Upper lobe of right lung (tissue), 1 donor: ENCODE data around the gene PPP2R3A. TPM values are rescaled to one million over a fixed set of nuclear protein-coding genes. Genes with fewer than 3 reads are reported as not detected.

Experiments used
- ATAC-seq: fragments of 200-7000 bp; cut with Tn5 transposase; one replicate; pipeline ENCODE4 v1.9.1; 2020; ENCODE audit warnings: mild to moderate bottlenecking, moderate library complexity
- DNase-seq: peaks from one replicate; pipeline ENCODE4 v3.0.0-alpha.2; 2020
- H3K27ac ChIP-seq: fragments of 200-600 bp; one replicate; pipeline ENCODE4 v1.8.0; 2022
- H3K27me3 ChIP-seq: fragments of 200-600 bp; one replicate; pipeline ENCODE4 v1.8.0; 2022; ENCODE audit warnings: mild to moderate bottlenecking
- H3K36me3 ChIP-seq: fragments of 200-600 bp; one replicate; pipeline ENCODE4 v1.8.0; 2022
- H3K4me1 ChIP-seq: fragments of 200-600 bp; one replicate; pipeline ENCODE4 v1.8.0; 2022
- H3K4me3 ChIP-seq: fragments of 200-600 bp; one replicate; pipeline ENCODE4 v1.8.0; 2022; ENCODE audit warnings: mild to moderate bottlenecking
- H3K9me3 ChIP-seq: fragments of 200-600 bp; one replicate; pipeline ENCODE4 v1.8.0; 2022
- CTCF ChIP-seq: fragments of 200-600 bp; IDR thresholded peaks from one replicate; pipeline ENCODE4 v1.8.0; 2022; ENCODE audit warnings: antibody characterized with exemption
- intact Hi-C: fragments of 100-400 bp; cut with DNase I; formaldehyde crosslinking; loops from one replicate; pipeline ENCODE4 v1.11.0; 2022
- total RNA-seq: library from RNA; stranded (reverse); fragmentation: NEBNext Ultra II Directional; extraction: Animal tissue kit (Norgen Biotek cat#: 25700); gene quantifications from one replicate; pipeline ENCODE4 v1.2.1, GENCODE V29; 2021
- donor health status: DM: no; HTN: yes; CAD: no; lungs with severe emphysema.

PPP2R3A gene
- total RNA-seq, 1 donor from 2014 or later: 7.4 TPM

- DNase-seq: no peak
- no peaks in the 10 kb centered on the region for H3K36me3 ChIP-seq
- H3K4me3 ChIP-seq: no peak overlapping the region
- H3K9me3 ChIP-seq: no peaks in the 10 kb centered on the region
- H3K27ac ChIP-seq: no peak overlapping the region
- no peaks in the 10 kb centered on the region for H3K4me1 ChIP-seq
- TF ChIP-seq CTCF: no peak
- intact Hi-C loops: no loop called here
- ATAC-seq: no peak
- no peaks in the 10 kb centered on the region for H3K27me3 ChIP-seq
Observed at GRCh38 chr3:135997554-135998320, 32.2 kb downstream of the PPP2R3A start.

- intact Hi-C loops: no loop called here
- no peaks in the 10 kb centered on the region for H3K9me3 ChIP-seq
- no peak overlapping the region for H3K27ac ChIP-seq
- ATAC-seq (no peak), DNase-seq (no peak)
- no peaks in the 10 kb centered on the region for H3K4me1 ChIP-seq
- H3K27me3 ChIP-seq: no peaks in the 10 kb centered on the region
- no peak for TF ChIP-seq CTCF
- no peaks in the 10 kb centered on the region for H3K36me3 ChIP-seq
- H3K4me3 ChIP-seq: no peak overlapping the region
Observed at GRCh38 chr3:136008221-136008620, 42.7 kb downstream of the PPP2R3A start.

- intact Hi-C loops: no loop called here
- no peaks in the 10 kb centered on the region for H3K27me3 ChIP-seq
- H3K27ac ChIP-seq: no peak overlapping the region
- no peak overlapping the region for H3K4me3 ChIP-seq
- H3K4me1 ChIP-seq: no peaks in the 10 kb centered on the region
- no peak for DNase-seq
- no peaks in the 10 kb centered on the region for H3K9me3 ChIP-seq
- ATAC-seq: no peak
- H3K36me3 ChIP-seq: no peaks in the 10 kb centered on the region
- no peak for TF ChIP-seq CTCF
Observed at GRCh38 chr3:136008732-136009470, 43.4 kb downstream of the PPP2R3A start.

- no peaks in the 10 kb centered on the region for H3K27me3 ChIP-seq
- intact Hi-C loops: no loop called here
- ATAC-seq (no peak), DNase-seq (no peak)
- no peaks in the 10 kb centered on the region for H3K4me1 ChIP-seq
- no peak for TF ChIP-seq CTCF
- no peak overlapping the region for H3K4me3 ChIP-seq
- H3K9me3 ChIP-seq: no peaks in the 10 kb centered on the region
- H3K36me3 ChIP-seq: no peaks in the 10 kb centered on the region
- H3K27ac ChIP-seq: no peak overlapping the region
Observed at GRCh38 chr3:136018876-136019275, 53.3 kb downstream of the PPP2R3A start.

- no peak for TF ChIP-seq CTCF
- Histone ChIP-seq H3K4me3 (no peak overlapping the region), H3K27ac (no peak overlapping the region), H3K36me3 (no peaks in the 10 kb centered on the region), H3K27me3 (no peaks in the 10 kb centered on the region), H3K4me1 (no peaks in the 10 kb centered on the region), H3K9me3 (no peaks in the 10 kb centered on the region)
- no peak for DNase-seq
- no peak for ATAC-seq
- intact Hi-C loops: no loop called here
Observed at GRCh38 chr3:136021803-136022202, 56.3 kb downstream of the PPP2R3A start.
